Astrocyte of the spinal cord (primary cell): ENCODE measurements around the gene ARSH.

Experiments used
- DNase-seq: peaks from one replicate; pipeline ENCODE4 v3.0.0; 2011; ENCODE audit warnings: low read depth, low spot score
- H3K4me3 ChIP-seq: 2 replicates; pipeline ENCODE4 v1.5.1; 2011; ENCODE audit warnings: low read depth, mild to moderate bottlenecking, low read length, moderate library complexity
- CTCF ChIP-seq: IDR thresholded peaks from 2 replicates; pipeline ENCODE4 v1.5.1; 2012; ENCODE audit warnings: low read depth, mild to moderate bottlenecking, low read length, inconsistent platforms
- in situ Hi-C: cut with HindIII; loops from 2 replicates; pipeline ENCODE4 v1.10.0; 2017; ENCODE audit warnings: low sequenced_read_pairs

ARSH gene

GRCh38 chrX:2984342-2984741, 22.0 kb upstream of the ARSH start:
- no peak for DNase-seq
- TF ChIP-seq CTCF, result no peak
- no peak overlapping the region for H3K4me3 ChIP-seq
- in situ Hi-C loops, result no loop called here

DNA sequence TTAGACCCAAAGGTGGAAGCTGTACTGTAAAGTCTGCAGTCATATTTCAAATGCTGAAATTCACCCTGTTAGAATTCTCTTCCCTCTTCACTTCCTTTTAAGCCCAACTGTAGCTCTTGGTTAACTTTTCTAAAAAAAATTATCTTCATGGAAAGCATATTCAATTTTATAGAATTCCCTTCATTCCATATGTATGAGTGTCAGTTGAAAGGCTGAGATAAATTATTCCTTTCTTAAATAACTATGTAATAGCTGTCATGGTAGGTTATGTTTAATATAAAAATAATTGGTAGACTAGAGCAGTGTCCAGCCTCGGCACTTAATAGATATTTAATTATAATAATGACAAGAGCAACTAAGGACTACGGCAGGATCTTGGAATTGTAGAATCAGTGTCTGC, 16.8 kb upstream of the ARSH start:
- in situ Hi-C loops, result no loop called here
- H3K4me3 ChIP-seq, result no peak overlapping the region
- no peak for DNase-seq
- no peak for TF ChIP-seq CTCF

DNA sequence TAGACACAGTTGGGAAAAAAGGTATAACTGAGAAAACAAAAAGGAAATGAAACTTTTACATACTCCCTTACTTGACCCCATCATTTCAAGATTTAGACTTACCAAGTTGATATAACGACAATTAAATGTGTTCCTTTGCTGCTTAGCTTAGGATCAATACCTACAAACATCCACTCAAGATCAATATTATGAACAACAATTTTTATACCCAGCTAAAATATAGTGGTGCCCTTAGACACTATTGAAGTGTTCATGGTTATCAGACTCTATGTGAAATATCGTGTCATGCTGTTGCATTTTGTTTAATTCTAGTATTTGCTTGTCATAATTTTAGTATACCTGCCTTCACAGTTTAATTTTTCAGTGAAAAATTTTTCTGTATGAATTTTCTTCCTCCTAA, 4.2 kb downstream of the ARSH start:
- in situ Hi-C loops, result no loop called here
- no peak for TF ChIP-seq CTCF

GRCh38 chrX:3017492-3017891, 11.1 kb downstream of the ARSH start:
- H3K4me3 ChIP-seq, result no peak overlapping the region
- no peak for TF ChIP-seq CTCF
- in situ Hi-C loops, result no loop called here

More for the DNA sequence above, 4.2 kb downstream of the ARSH start:
- H3K4me3 ChIP-seq, result no peak overlapping the region
- no peak for DNase-seq

GRCh38 chrX:3024176-3024575, 17.8 kb downstream of the ARSH start:
- DNase-seq, result no peak
- TF ChIP-seq CTCF, result no peak
- no peak overlapping the region for H3K4me3 ChIP-seq
- in situ Hi-C loops, result no loop called here

More at GRCh38 chrX:3017492-3017891, 11.1 kb downstream of the ARSH start:
- no peak for DNase-seq

GRCh38 chrX:3026074-3026815, 19.9 kb downstream of the ARSH start:
- no peak for TF ChIP-seq CTCF
- in situ Hi-C loops, result no loop called here
- DNase-seq, result no peak
- H3K4me3 ChIP-seq, result no peak overlapping the region
